Keratinocyte (primary cell): ENCODE data around the gene LHFPL3. TPM values are rescaled to one million over a fixed set of nuclear protein-coding genes. Genes with fewer than 3 reads are reported as not detected.

Experiments
- DNase-seq: peaks from one replicate; pipeline ENCODE4 v3.0.0-alpha.2; 2011; ENCODE audit warnings: low read depth, missing footprints, low spot score
- FAIRE-seq: peaks from 2 replicates; lab custom pipeline; 2011; peaks lifted over from hg19 to GRCh38; lab: Jason Lieb, UNC
- H2AFZ ChIP-seq: 2 replicates; pipeline ENCODE4 v1.6.0; 2012; ENCODE audit warnings: low read length, control low read depth, inconsistent platforms; ENCODE audit not compliant: control insufficient read depth
- H3K27ac ChIP-seq: 2 replicates; pipeline ENCODE4 v1.5.1; 2011; ENCODE audit warnings: low read length; ENCODE audit not compliant: control insufficient read depth, insufficient read depth
- H3K27me3 ChIP-seq: 3 replicates; pipeline ENCODE4 v1.6.0; 2011; ENCODE audit warnings: low read length; ENCODE audit not compliant: control insufficient read depth, insufficient read depth; ENCODE audit errors: extremely low read depth
- H3K36me3 ChIP-seq, 2 experiments: 2 replicates in 1 of 2; 3 replicates in 1 of 2; pipeline ENCODE4 v1.5.1; 2011; ENCODE audit warnings: low read length in 2 of 2, mild to moderate bottlenecking in 1 of 2; ENCODE audit not compliant: control insufficient read depth in 2 of 2, insufficient read depth in 2 of 2; ENCODE audit errors: extremely low read depth in 1 of 2
- H3K4me1 ChIP-seq: 3 replicates; pipeline ENCODE4 v1.5.1; 2011; ENCODE audit warnings: low read length; ENCODE audit not compliant: control insufficient read depth, insufficient read depth; ENCODE audit errors: extremely low read depth
- H3K4me2 ChIP-seq: 3 replicates; pipeline ENCODE4 v1.6.0; 2011; ENCODE audit warnings: low read depth, low read length; ENCODE audit not compliant: control insufficient read depth, insufficient read depth; ENCODE audit errors: extremely low read depth
- H3K4me3 ChIP-seq, 3 experiments: fragments of 200-600 bp in 1 of 3; sonication (generic) in 1 of 3; 2 replicates in 2 of 3; 3 replicates in 1 of 3; pipeline ENCODE4 v1.5.1; 2011 to 2016; ENCODE audit warnings: low read length in 3 of 3, mild to moderate bottlenecking in 3 of 3, control low read depth in 2 of 3, inconsistent platforms in 1 of 3, low read depth in 1 of 3, mixed read lengths in 1 of 3, mixed run types in 1 of 3, moderate library complexity in 1 of 3; ENCODE audit not compliant: control insufficient read depth in 2 of 3, insufficient read depth in 2 of 3; ENCODE audit errors: extremely low read depth in 1 of 3
- H3K79me2 ChIP-seq: 2 replicates; pipeline ENCODE4 v1.6.0; 2012; ENCODE audit warnings: low read length; ENCODE audit not compliant: control insufficient read depth, insufficient read depth
- H3K9ac ChIP-seq: 3 replicates; pipeline ENCODE4 v1.6.0; 2011; ENCODE audit warnings: low read length; ENCODE audit not compliant: control insufficient read depth, insufficient read depth; ENCODE audit errors: extremely low read depth
- H3K9me1 ChIP-seq: 3 replicates; pipeline ENCODE4 v1.6.0; 2011; ENCODE audit warnings: low read length; ENCODE audit not compliant: control insufficient read depth, insufficient read depth; ENCODE audit errors: extremely low read depth
- H3K9me3 ChIP-seq: 2 replicates; pipeline ENCODE4 v1.5.1; 2012; ENCODE audit warnings: low read depth, low read length; ENCODE audit not compliant: control insufficient read depth
- H4K20me1 ChIP-seq: 3 replicates; pipeline ENCODE4 v1.6.0; 2011; ENCODE audit warnings: low read length; ENCODE audit not compliant: control insufficient read depth, insufficient read depth; ENCODE audit errors: extremely low read depth
- CTCF ChIP-seq, 3 experiments: IDR thresholded peaks in 1 of 3; conservative IDR thresholded peaks in 1 of 3; optimal IDR thresholded peaks in 1 of 3; 2 replicates in 2 of 3; 3 replicates in 1 of 3; pipeline versions ENCODE3 to v1.5.1; 2011; ENCODE audit warnings: low read length in 3 of 3, mild to moderate bottlenecking in 3 of 3, moderate library complexity in 2 of 3, control low read depth in 1 of 3, inconsistent platforms in 1 of 3; ENCODE audit not compliant: insufficient read depth in 2 of 3; ENCODE audit errors: extremely low read depth in 1 of 3
- EZH2 ChIP-seq: IDR thresholded peaks from one replicate; pipeline ENCODE4 v1.6.1; 2012; ENCODE audit warnings: inconsistent platforms, mild to moderate bottlenecking, low read length, moderate library complexity
- dilution Hi-C: fragments of 300-500 bp; cut with MboI; formaldehyde crosslinking; loops from one replicate; pipeline ENCODE4 v1.7.0; 2020; ENCODE audit warnings: low sequenced_read_pairs; ENCODE audit not compliant: extremely low pct_ligation_motif_present
- polyA plus RNA-seq, 5 experiments: library from polyadenylated mRNA; depleted of rRNA in 3 of 5; stranded (reverse) in 3 of 5; stranded (forward) in 1 of 5; unstranded in 1 of 5; fragments of >200 nt; gene quantifications; 1 replicate in 1 of 5; 2 replicates in 3 of 5; 3 replicates in 1 of 5; pipeline versions ENCODE4 v1.2.1 to v1.2.3, GENCODE V29; 2011 to 2012; ENCODE audit warnings: missing spikeins in 2 of 5, low read depth in 1 of 5, low replicate concordance in 1 of 5

Gene LHFPL3
- polyA plus RNA-seq, 1 donor (not counting 4 experiments of a cell fraction or from before 2014, with no cell fraction given), result not detected

GRCh38 chr7:104536956-104537355, 208.6 kb downstream of the LHFPL3 start:
- FAIRE-seq (no peak), DNase-seq (no peak)
- H2AFZ ChIP-seq, result no peak overlapping the region
- H4K20me1 ChIP-seq, result no peaks in the 10 kb centered on the region
- no peak overlapping the region for H3K9ac ChIP-seq
- H3K79me2 ChIP-seq, result no peaks in the 10 kb centered on the region
- H3K4me1 ChIP-seq, result no peaks in the 10 kb centered on the region
- no peaks in the 10 kb centered on the region for H3K9me1 ChIP-seq
- H3K9me3 ChIP-seq, result no peaks in the 10 kb centered on the region
- no peaks in the 10 kb centered on the region for H3K27me3 ChIP-seq
- H3K4me3 ChIP-seq, result no peak overlapping the region
- dilution Hi-C loops, result no loop called here
- TF ChIP-seq CTCF (optimal IDR thresholded peaks at IDR 0.05 in 1 of 3, IDR thresholded peaks at IDR 0.05 in 1 of 3, conservative IDR thresholded peaks at IDR 0.05 in 1 of 3; ENCODE audit: extremely low read depth in 1 of 3, insufficient read depth in 2 of 3, low read length in 3 of 3) (no peak), EZH2 (no peak)
- H3K4me2 ChIP-seq, result no peak overlapping the region
- no peak overlapping the region for H3K27ac ChIP-seq
- H3K36me3 ChIP-seq, result no peaks in the 10 kb centered on the region

GRCh38 chr7:104538152-104538551, 209.7 kb downstream of the LHFPL3 start:
- Histone ChIP-seq H3K27ac (no peak overlapping the region), H3K4me3 (no peak overlapping the region), H3K4me1 (no peaks in the 10 kb centered on the region), H3K9me3 (no peaks in the 10 kb centered on the region), H3K27me3 (no peaks in the 10 kb centered on the region), H3K9ac (no peak overlapping the region), H4K20me1 (no peaks in the 10 kb centered on the region), H2AFZ (no peak overlapping the region), H3K79me2 (no peaks in the 10 kb centered on the region), H3K4me2 (no peak overlapping the region), H3K9me1 (no peaks in the 10 kb centered on the region), H3K36me3 (no peaks in the 10 kb centered on the region)
- FAIRE-seq, result no peak
- dilution Hi-C loops, result no loop called here
- TF ChIP-seq EZH2 (no peak), CTCF (optimal IDR thresholded peaks at IDR 0.05 in 1 of 3, IDR thresholded peaks at IDR 0.05 in 1 of 3, conservative IDR thresholded peaks at IDR 0.05 in 1 of 3; ENCODE audit: extremely low read depth in 1 of 3, insufficient read depth in 2 of 3, low read length in 3 of 3) (no peak)
- no peak for DNase-seq
